Measurements from ENCODE around the gene ZNF750. TPM values are rescaled to one million over a fixed set of nuclear protein-coding genes. Genes with fewer than 3 reads are reported as not detected.

Gene ZNF750
- total RNA-seq, 4 donors from 2014 or later: not detected

DNA sequence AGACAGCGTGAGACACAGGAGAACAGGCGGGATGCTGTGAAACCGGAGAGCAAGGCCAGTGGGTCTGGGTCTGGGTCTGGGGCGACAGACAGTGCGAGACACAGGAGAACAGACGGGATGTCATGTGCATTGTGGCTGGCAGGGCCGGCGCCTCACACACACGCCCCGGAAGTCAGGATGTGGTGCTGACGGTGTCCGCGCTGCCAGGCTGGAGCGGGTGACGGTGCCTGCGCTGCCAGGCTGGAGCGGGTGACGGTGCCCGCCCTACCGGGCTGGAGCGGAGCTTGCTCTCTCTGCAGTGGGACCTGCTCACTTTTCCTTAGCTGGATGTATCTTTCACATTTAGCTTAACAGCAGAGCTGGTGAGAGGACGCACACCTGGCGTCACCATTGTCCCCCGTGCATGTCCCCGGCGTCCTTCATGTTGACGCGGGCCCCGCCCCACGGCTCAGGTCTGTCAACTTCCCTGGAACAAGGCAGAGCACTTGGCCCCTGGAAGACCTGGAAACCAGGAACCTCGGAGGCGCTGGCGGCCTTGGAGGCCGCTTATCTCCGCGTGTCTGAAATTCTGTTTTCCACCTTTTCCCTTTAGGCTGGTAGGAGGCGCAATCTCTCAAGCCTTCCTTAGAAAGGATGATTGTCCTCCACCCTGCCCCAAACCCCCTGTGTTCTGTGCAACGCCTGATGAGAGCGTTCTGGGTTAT, 43.0 kb upstream of the ZNF750 start:
- TF ChIP-seq, protein P1, sequence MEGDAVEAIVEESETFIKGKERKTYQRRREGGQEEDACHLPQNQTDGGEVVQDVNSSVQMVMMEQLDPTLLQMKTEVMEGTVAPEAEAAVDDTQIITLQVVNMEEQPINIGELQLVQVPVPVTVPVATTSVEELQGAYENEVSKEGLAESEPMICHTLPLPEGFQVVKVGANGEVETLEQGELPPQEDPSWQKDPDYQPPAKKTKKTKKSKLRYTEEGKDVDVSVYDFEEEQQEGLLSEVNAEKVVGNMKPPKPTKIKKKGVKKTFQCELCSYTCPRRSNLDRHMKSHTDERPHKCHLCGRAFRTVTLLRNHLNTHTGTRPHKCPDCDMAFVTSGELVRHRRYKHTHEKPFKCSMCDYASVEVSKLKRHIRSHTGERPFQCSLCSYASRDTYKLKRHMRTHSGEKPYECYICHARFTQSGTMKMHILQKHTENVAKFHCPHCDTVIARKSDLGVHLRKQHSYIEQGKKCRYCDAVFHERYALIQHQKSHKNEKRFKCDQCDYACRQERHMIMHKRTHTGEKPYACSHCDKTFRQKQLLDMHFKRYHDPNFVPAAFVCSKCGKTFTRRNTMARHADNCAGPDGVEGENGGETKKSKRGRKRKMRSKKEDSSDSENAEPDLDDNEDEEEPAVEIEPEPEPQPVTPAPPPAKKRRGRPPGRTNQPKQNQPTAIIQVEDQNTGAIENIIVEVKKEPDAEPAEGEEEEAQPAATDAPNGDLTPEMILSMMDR (IDR thresholded peaks at IDR 0.05; ENCODE audit: low read depth): no peak

DNA sequence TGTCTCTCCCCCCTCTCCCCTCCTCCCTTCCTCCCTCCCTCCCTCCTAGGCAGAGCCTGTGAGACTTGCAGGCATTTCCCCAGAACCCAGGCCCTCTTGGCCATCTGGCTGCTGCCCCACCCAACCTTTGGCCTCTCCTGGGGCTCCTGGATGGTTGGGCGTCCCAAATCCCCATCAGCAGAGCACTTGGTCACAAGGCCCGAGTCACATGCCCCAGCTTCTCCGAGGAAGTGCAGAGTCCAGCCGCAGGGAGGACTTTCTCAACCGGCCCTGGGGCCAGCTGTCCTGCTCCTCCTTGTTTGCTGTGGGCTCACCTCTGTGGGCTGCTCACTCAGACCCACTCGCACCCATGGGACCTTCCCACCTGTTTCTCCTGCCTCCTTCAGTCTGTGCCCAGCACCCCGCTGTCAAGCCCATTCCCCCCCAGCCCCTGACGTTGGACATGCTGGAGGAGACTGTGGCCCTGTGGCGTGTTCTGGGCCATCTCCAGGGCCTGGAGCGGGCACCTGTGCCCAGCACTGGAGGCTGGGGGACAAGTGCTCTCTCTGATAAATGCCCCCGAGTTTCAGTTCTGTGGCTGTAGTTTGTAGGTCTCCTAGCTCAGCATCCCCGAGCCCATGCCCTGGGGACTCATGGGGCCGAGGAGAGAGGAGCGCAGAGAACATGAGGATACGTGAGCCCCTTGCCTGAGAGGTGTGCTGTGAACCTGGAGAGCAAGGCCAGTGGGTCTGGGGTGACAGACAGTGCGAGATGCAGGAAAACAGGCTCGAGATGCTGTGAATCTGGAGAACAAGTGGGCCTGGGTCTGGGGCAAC, 42.3 kb upstream of the ZNF750 start:
- TF ChIP-seq, protein P1 (IDR thresholded peaks at IDR 0.05; ENCODE audit: low read depth): no peak

DNA sequence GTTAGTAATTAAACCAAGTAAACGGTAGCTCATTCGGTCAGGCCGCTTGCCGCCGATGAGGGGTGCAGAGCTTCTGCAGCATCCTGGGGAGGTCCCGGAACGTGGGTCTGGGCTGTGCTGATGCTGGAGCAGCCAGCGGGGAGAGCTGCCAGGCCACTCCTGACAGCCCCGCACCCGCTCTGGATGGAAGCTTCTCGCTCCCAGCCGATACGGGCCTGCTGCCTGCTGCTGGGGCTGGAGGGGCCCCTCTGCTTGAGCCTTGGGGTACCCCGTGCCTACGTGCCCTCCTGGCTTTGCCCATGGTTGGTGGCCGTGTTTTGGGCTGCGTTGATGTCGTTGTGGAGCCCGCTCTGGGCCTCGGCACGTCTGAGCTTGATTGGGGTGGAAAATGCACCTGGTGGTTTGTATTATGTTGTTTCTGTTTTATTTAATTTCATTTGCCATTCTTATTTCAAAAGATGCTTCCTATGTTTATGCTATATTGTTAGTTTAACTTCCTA, 41.6 kb upstream of the ZNF750 start:
- TF ChIP-seq, protein P1 (IDR thresholded peaks at IDR 0.05; ENCODE audit: low read depth): no peak

DNA sequence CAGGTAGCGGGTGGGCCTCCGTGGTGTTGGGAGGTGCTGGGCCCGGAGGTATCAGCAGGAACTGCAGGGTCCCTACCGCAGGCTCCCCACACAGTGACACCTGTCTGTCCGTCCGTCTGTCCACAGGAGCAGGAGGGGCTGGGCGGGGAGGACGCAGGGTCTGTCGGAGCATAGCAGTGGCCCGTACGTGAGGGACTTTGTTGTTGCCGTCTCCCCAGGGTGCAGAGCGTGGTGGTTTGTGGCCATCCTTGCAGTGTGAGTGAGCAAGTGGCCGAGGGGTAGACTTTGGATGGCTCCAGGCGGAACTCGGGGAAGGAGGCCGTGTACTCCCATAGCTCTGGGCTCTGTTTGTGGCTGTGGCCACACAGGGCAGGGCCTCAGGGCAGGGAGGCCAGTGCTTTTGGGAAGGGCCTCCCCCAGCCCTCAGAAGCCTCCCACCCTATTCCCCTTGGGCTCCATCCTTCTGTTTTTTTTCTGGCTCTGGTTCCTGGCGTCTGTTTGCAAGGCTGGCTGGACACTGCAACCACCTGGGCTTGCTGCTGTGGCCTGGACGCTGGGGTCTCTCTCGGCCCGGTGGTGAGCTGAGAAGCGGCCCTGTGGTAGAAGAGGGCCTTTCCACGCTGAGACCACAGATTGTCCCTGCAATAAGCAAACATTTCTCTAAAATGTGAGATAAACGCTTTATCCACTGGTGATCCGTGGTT, 41.0 kb upstream of the ZNF750 start:
- TF ChIP-seq, protein P1 (IDR thresholded peaks at IDR 0.05; ENCODE audit: low read depth): no peak

DNA sequence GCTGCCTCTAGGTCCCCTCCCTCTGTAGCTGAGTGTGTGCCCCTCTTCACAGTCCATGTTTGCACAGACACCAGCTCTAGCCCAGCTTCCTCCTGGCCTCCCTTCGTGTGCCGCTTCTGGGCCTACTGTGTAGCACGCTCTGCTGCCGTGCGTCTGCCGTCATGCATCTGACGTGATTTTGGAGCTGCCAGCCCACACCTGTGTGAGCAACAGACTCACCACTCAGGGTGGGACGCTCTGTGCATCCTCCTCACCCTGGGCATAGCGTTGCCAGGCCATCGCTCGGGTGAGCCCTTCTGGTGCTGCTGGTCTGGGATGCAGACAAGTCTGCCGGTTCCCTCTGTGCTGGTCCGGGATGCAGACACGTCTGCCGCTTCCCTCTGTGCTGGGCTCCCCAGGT, 39.4 kb upstream of the ZNF750 start:
- TF ChIP-seq, protein P1 (IDR thresholded peaks at IDR 0.05; ENCODE audit: low read depth): no peak

DNA sequence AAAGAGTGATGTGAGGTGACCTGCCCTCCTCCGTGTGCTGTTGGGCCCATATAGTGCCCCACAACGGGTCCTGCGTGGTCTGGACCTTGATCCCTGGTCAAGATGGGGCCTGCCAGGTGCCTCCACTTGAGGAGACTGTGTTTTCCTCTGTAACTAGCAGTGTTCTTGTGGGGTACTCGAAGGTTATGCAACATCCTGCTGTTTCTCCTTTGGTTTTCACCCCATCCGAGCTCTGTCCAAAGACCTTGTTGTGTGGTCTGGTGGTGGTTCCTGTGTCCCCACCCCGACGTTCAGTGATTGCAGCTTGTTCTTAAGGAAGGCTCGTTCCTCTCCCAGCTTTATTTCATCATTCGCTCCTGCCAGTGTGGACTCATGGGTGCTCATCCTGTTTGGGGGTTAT, 38.7 kb upstream of the ZNF750 start:
- TF ChIP-seq, protein P1 (IDR thresholded peaks at IDR 0.05; ENCODE audit: low read depth): no peak
